Upper lobe of right lung (tissue), 1 donor: ENCODE results near the gene TSPAN5. TPM values are rescaled to one million over a fixed set of nuclear protein-coding genes. Genes with fewer than 3 reads are reported as not detected.

ENCODE experiments used
- ATAC-seq: fragments of 200-7000 bp; cut with Tn5 transposase; one replicate; pipeline ENCODE4 v1.9.1; 2020; ENCODE audit warnings: mild to moderate bottlenecking, moderate library complexity
- DNase-seq: peaks from one replicate; pipeline ENCODE4 v3.0.0-alpha.2; 2020
- H3K27ac ChIP-seq: fragments of 200-600 bp; one replicate; pipeline ENCODE4 v1.8.0; 2022
- H3K27me3 ChIP-seq: fragments of 200-600 bp; one replicate; pipeline ENCODE4 v1.8.0; 2022; ENCODE audit warnings: mild to moderate bottlenecking
- H3K36me3 ChIP-seq: fragments of 200-600 bp; one replicate; pipeline ENCODE4 v1.8.0; 2022
- H3K4me1 ChIP-seq: fragments of 200-600 bp; one replicate; pipeline ENCODE4 v1.8.0; 2022
- H3K4me3 ChIP-seq: fragments of 200-600 bp; one replicate; pipeline ENCODE4 v1.8.0; 2022; ENCODE audit warnings: mild to moderate bottlenecking
- H3K9me3 ChIP-seq: fragments of 200-600 bp; one replicate; pipeline ENCODE4 v1.8.0; 2022
- intact Hi-C: fragments of 100-400 bp; cut with DNase I; formaldehyde crosslinking; loops from one replicate; pipeline ENCODE4 v1.11.0; 2022
- total RNA-seq: library from RNA; stranded (reverse); fragmentation: NEBNext Ultra II Directional; extraction: Animal tissue kit (Norgen Biotek cat#: 25700); gene quantifications from one replicate; pipeline ENCODE4 v1.2.1, GENCODE V29; 2021
- TF ChIP-seq, protein P1 (sequence below): fragments of 200-600 bp; IDR thresholded peaks from one replicate; pipeline ENCODE4 v1.8.0; 2022; ENCODE audit warnings: antibody characterized with exemption
- donor health status: DM: no; HTN: yes; CAD: no; lungs with severe emphysema.

Gene TSPAN5
- total RNA-seq, 1 donor from 2014 or later: 6.9 TPM

DNA sequence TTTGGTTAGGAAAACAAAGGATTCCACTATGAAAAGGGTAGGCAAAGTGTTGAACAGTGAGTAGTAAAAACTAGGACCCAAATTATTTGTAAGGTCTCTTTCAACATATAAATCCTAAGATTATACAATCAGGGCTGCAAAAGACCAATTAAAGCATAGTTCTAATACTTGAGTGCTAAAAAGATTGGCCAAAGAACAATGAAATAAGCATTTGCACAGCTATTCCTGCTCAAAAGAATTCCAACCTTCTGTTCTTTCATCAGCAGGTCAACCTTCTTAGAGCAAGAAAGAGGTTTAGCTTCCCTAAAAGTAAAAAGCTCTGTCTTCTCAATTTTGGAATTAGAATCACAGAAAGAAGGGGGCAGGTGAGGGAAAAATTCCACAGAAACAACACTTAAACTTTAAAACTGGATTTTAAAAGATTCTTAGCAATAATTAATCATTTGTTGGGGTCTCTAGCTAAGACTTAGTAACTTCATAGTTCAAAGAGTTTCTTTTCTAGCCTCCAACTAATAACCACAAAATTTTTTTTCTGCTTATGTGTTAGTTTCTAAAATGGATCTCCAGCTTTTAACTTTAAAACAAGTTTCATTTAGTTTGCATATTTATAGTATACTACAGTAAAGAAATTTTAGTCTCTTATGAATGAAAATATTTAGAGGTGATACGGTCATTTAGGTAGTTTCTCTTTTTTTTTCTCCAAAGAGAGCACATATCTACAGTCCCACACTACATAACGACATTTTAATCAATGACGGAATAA lies 16.3 kb downstream of the TSPAN5 start:
- intact Hi-C loops: no loop called here
- TF ChIP-seq, protein P1, sequence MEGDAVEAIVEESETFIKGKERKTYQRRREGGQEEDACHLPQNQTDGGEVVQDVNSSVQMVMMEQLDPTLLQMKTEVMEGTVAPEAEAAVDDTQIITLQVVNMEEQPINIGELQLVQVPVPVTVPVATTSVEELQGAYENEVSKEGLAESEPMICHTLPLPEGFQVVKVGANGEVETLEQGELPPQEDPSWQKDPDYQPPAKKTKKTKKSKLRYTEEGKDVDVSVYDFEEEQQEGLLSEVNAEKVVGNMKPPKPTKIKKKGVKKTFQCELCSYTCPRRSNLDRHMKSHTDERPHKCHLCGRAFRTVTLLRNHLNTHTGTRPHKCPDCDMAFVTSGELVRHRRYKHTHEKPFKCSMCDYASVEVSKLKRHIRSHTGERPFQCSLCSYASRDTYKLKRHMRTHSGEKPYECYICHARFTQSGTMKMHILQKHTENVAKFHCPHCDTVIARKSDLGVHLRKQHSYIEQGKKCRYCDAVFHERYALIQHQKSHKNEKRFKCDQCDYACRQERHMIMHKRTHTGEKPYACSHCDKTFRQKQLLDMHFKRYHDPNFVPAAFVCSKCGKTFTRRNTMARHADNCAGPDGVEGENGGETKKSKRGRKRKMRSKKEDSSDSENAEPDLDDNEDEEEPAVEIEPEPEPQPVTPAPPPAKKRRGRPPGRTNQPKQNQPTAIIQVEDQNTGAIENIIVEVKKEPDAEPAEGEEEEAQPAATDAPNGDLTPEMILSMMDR: no peak

DNA sequence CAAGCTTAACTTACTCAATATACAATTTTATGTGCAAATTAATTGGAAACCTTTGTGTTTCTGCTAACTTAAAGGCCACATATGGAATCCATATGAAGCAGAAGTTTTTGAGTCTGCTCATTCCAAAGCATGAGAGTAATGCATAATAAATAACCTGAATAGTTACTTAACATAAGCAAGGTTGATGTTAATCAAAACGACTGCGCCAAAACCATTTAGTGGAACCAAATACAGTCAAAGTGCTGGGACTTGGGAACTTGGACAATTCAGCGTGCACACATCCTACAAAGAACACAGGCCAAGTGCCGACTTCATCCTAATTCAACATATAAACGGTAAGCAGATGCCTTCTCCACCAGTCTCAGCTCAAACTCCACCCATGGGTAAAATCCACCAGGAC lies 17.0 kb downstream of the TSPAN5 start:
- ATAC-seq: no peak
- intact Hi-C loops: no loop called here

More for the DNA sequence above, 16.3 kb downstream of the TSPAN5 start:
- Histone ChIP-seq H3K27me3 (no peaks in the 10 kb centered on the region), H3K4me1 (no peaks in the 10 kb centered on the region), H3K4me3 (no peak overlapping the region), H3K9me3 (no peaks in the 10 kb centered on the region), H3K27ac (no peak overlapping the region), H3K36me3 (no peaks in the 10 kb centered on the region)
- no peak for ATAC-seq
- DNase-seq: no peak

DNA sequence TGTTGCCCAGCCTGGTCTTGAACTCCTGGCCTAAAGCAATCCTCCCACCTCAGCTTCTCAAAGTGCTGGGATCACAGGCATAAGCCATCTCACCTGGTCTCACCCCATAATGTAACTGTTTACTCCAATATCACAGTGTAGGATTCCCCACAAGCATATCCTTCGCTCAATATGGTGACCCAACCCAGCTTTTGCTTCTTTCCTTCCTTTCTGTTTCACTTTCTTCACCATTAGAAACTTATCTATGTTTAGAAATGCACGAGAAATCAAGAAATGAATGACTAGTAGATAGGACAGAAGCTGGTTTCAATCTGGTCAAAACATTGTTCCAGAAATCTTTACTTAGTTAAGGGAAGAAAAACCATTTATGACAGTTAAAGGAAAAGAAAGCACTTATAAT lies 18.9 kb downstream of the TSPAN5 start:
- Histone ChIP-seq H3K4me3 (no peak overlapping the region), H3K36me3 (no peaks in the 10 kb centered on the region), H3K27me3 (no peaks in the 10 kb centered on the region), H3K9me3 (no peaks in the 10 kb centered on the region), H3K4me1 (no peaks in the 10 kb centered on the region), H3K27ac (no peak overlapping the region)
- TF ChIP-seq, protein P1: no peak
- intact Hi-C loops: loop anchor here (5.0 kb wide), 1 partner anchor 212 kb away; no protein-coding TSS in a partner anchor
- ATAC-seq (no peak), DNase-seq (no peak)

More for the DNA sequence above, 17.0 kb downstream of the TSPAN5 start:
- no peak overlapping the region for H3K4me3 ChIP-seq
- no peaks in the 10 kb centered on the region for H3K9me3 ChIP-seq
- no peak overlapping the region for H3K27ac ChIP-seq
- TF ChIP-seq, protein P1: no peak
- no peaks in the 10 kb centered on the region for H3K27me3 ChIP-seq
- no peaks in the 10 kb centered on the region for H3K4me1 ChIP-seq
- H3K36me3 ChIP-seq: no peaks in the 10 kb centered on the region
- no peak for DNase-seq

DNA sequence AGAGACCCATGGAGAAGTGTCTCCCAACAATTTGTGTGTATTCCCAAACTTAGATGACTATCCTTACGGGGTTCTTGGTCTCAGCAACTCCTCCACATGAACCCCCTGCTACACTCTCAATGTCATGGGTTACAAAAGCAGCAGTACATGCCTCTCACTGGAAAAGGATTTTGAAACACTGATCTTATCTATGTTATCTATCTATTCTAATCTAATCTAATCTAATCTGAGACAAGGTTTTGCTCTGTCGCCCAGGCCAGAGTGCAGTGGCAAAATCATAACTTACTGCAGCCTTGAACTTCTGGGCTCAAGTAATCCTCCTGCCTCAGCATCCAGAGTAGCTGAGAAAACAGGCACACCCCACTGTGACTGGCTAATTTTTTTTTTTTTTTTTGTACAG lies 19.3 kb downstream of the TSPAN5 start:
- ATAC-seq (no peak), DNase-seq (no peak)
- TF ChIP-seq, protein P1: no peak
- H3K36me3 ChIP-seq: no peaks in the 10 kb centered on the region
- intact Hi-C loops: loop anchor here (5.0 kb wide), 1 partner anchor 212 kb away; no protein-coding TSS in a partner anchor
- no peaks in the 10 kb centered on the region for H3K4me1 ChIP-seq
- no peak overlapping the region for H3K27ac ChIP-seq
- no peak overlapping the region for H3K4me3 ChIP-seq
- no peaks in the 10 kb centered on the region for H3K9me3 ChIP-seq
- H3K27me3 ChIP-seq: no peaks in the 10 kb centered on the region

DNA sequence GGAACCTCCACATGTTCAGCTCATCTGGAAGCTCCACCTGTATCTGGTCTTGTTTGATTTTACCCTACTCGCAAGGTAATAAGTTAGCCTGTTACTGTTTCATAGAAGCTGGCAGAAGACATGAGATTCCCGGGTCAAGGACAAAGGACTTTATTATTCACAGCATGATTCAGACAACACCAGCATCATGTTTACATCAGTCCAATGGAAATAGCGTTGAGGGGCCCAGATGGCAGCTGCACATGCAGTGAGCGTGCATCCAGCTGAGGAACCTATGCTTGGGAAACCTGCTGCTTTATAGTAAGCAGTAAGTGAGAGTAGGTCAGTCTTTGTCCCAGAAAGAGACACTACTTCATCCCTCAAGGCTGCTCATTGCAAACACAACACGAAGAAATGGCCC lies 19.8 kb downstream of the TSPAN5 start:
- ATAC-seq (no peak), DNase-seq (no peak)
- Histone ChIP-seq H3K27me3 (no peaks in the 10 kb centered on the region), H3K36me3 (no peaks in the 10 kb centered on the region), H3K9me3 (no peaks in the 10 kb centered on the region), H3K27ac (no peak overlapping the region), H3K4me3 (no peak overlapping the region), H3K4me1 (no peaks in the 10 kb centered on the region)
- intact Hi-C loops: loop anchor here (5.0 kb wide), 1 partner anchor 211 kb away; no protein-coding TSS in a partner anchor
- TF ChIP-seq, protein P1: no peak
